Left lung (tissue), 10 donors: Measurements from ENCODE around the gene PIGS. TPM values are rescaled to one million over a fixed set of nuclear protein-coding genes. Genes with fewer than 3 reads are reported as not detected.

ENCODE experiments used
- ATAC-seq: fragments of 200-7000 bp; cut with Tn5 transposase; one replicate; pipeline ENCODE4 v1.9.1; 2020; ENCODE audit warnings: moderate library complexity
- DNase-seq, 4 donors: peaks; one replicate each; pipeline ENCODE4 v3.0.0-alpha.2; 2013 to 2020
- H3K27ac ChIP-seq, 2 donors: fragments of 200-600 bp; sonication (generic) in 1 of 2; one replicate each; pipeline versions ENCODE4 v1.5.0 to v1.8.0; 2020 to 2021
- H3K27me3 ChIP-seq, 2 donors: fragments of 200-600 bp; sonication (generic) in 1 of 2; one replicate each; pipeline versions ENCODE4 v1.5.0 to v1.8.0; 2020 to 2021
- H3K36me3 ChIP-seq, 2 donors: fragments of 200-600 bp; sonication (generic) in 1 of 2; one replicate each; pipeline versions ENCODE4 v1.5.0 to v1.8.0; 2020 to 2021
- H3K4me1 ChIP-seq, 2 donors: fragments of 200-600 bp; one replicate each; pipeline ENCODE4 v1.8.0; 2021
- H3K4me3 ChIP-seq, 2 donors: fragments of 200-600 bp; sonication (generic) in 1 of 2; one replicate each; pipeline versions ENCODE4 v1.5.0 to v1.8.0; 2020 to 2021; ENCODE audit warnings: mild to moderate bottlenecking in 1 of 2
- H3K9me3 ChIP-seq, 2 donors: fragments of 200-600 bp; sonication (generic) in 1 of 2; one replicate each; pipeline versions ENCODE4 v1.5.0 to v1.8.0; 2020 to 2021
- CTCF ChIP-seq, 2 donors: fragments of 200-600 bp; sonication (generic) in 1 of 2; IDR thresholded peaks; one replicate each; pipeline versions ENCODE4 v1.5.0 to v1.8.0; 2021; ENCODE audit warnings: antibody characterized with exemption in 2 of 2
- intact Hi-C, 2 donors: fragments of 100-400 bp; cut with DNase I; formaldehyde crosslinking; loops; one replicate each; pipeline versions ENCODE4 v1.11.2 to v1.14.2; 2022
- polyA plus RNA-seq, 6 donors: library from polyadenylated mRNA; unstranded; fragments of 120-200 nt; gene quantifications; one replicate each; pipeline ENCODE4 v1.2.1, GENCODE V29; 2013; ENCODE audit not compliant: insufficient read length in 6 of 6
- total RNA-seq, 2 donors: library from RNA; stranded (reverse); fragmentation: NEBNext Ultra II Directional; extraction: Animal tissue kit (Norgen Biotek cat#: 25700); gene quantifications; one replicate each; pipeline ENCODE4 v1.2.1, GENCODE V29; 2021
- donor health status: DM: no; HTN: yes; CAD: no.
- donor health status: DM: no; HTN: no; CAD: no.

Gene PIGS
- total and polyA plus RNA-seq, 8 donors: 57.9 to 66.6 (median 63.1) TPM

GRCh38 chr17:28532050-28532960 is 39.0 kb downstream of the PIGS start:
- Histone ChIP-seq H3K4me3 (no peak overlapping the region), H3K27ac (no peak overlapping the region), H3K36me3 (no peaks in the 10 kb centered on the region), H3K27me3 (no peaks in the 10 kb centered on the region), H3K4me1 (no peaks in the 10 kb centered on the region), H3K9me3 (no peaks in the 10 kb centered on the region)
- ATAC-seq (no peak), DNase-seq (peak in 1 of 4 donors; percentile 5)
- TF ChIP-seq CTCF (IDR thresholded peaks at IDR 0.05): no peak
- intact Hi-C loops: no loop called here

GRCh38 chr17:28530926-28531325 is 40.4 kb downstream of the PIGS start:
- no peak for ATAC-seq
- Histone ChIP-seq H3K36me3 (no peaks in the 10 kb centered on the region), H3K4me3 (no peak overlapping the region), H3K4me1 (no peaks in the 10 kb centered on the region), H3K27me3 (no peaks in the 10 kb centered on the region), H3K9me3 (no peaks in the 10 kb centered on the region), H3K27ac (no peak overlapping the region)
- DNase-seq: peak in 1 of 4 donors; percentile 29
- TF ChIP-seq CTCF (IDR thresholded peaks at IDR 0.05): no peak
- intact Hi-C loops: no loop called here

- Histone ChIP-seq H3K9me3 (no peaks in the 10 kb centered on the region), H3K27ac (no peak overlapping the region), H3K27me3 (no peaks in the 10 kb centered on the region), H3K36me3 (no peaks in the 10 kb centered on the region), H3K4me1 (no peaks in the 10 kb centered on the region), H3K4me3 (no peak overlapping the region)
- TF ChIP-seq CTCF (IDR thresholded peaks at IDR 0.05): no peak
- ATAC-seq (no peak), DNase-seq (no peak)
- intact Hi-C loops: no loop called here
These were observed 41.1 kb downstream of the PIGS start for GRCh38 chr17:28530250-28530649.

- DNase-seq: no peak
- Histone ChIP-seq H3K4me1 (no peaks in the 10 kb centered on the region), H3K4me3 (no peak overlapping the region), H3K9me3 (no peaks in the 10 kb centered on the region), H3K36me3 (no peaks in the 10 kb centered on the region), H3K27me3 (no peaks in the 10 kb centered on the region), H3K27ac (no peak overlapping the region)
- no peak for ATAC-seq
- no peak for TF ChIP-seq CTCF (IDR thresholded peaks at IDR 0.05)
- intact Hi-C loops: no loop called here
These were observed 42.3 kb downstream of the PIGS start for GRCh38 chr17:28529013-28529400.

DNA sequence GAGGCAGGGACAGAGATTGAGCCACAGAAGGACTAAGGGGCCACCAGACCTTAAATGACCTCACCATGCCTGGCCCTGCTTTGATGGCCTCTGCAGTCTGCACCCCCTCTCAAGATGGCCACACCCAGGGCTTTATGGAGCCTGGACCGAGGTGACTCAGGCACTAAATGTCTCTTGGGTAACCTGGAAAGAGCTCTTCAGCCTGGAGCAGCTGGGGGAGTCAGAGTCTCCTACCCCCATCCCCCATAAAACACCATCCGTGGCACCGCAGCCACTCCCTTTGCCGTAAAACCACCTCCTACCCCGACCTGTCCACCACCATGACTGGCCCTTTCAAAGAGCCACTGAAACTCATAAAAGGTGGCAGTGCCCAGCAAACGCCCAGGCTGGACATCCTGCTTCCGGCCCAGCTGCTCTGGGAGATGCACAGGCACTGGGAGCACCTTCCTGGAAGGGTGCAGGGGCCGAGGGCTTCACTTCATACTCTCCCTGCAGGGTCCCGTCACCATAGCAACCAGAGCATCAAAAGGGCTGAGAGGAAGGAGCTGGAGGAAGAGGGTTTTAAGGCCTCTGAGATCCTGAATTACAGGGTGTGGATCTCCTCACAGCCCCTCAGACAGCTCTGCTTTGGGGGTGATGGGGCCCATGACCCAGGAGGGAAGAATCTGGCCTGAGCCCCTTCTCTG is 42.9 kb downstream of the PIGS start:
- DNase-seq (peak in 1 of 4 donors; percentile 65), ATAC-seq (peak; percentile 64)
- Histone ChIP-seq H3K4me1 (no peaks in the 10 kb centered on the region), H3K36me3 (no peaks in the 10 kb centered on the region), H3K27me3 (no peaks in the 10 kb centered on the region), H3K9me3 (no peaks in the 10 kb centered on the region), H3K4me3 (no peak overlapping the region), H3K27ac (peak overlapping the region; percentile 33 to 45)
- TF ChIP-seq CTCF (IDR thresholded peaks at IDR 0.05): no peak
- intact Hi-C loops: no loop called here
